GM21576 (cell line): Measurements from ENCODE around the gene ABCB4.
A peak's percentile ranks its signal among the peaks of the same experiment; 100 is the strongest.
"Not testable (repeated sequence)": the region's sequence is repeated elsewhere in the genome, so short reads cannot be mapped to it uniquely, and the experiment has no call there.

Source experiments
- ATAC-seq: cut with Tn5 transposase; IDR thresholded peaks from one replicate; pipeline ENCODE4 v1.9.1; 2021; ENCODE audit warnings: mild to moderate bottlenecking, moderate library complexity; ENCODE audit not compliant: unreplicated experiment

ABCB4 gene

DNA sequence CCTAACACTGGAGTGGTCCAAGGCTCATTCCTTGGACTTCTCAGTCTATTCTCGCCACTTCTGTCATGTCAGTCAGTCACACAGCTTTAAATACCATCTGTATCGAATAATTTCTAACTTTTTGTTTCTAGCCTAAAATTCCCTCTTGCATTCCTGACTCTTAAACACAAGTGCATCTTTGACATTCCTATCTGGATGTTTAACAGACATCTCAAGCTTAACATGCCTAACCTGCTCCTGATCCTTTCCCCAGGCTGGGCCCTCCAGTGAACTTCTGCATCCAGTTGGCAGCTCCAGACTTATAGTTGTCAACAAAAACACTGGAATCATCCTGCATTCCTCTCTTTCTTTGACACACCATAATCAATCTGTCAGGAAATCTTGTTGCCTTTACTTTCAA lies 4.5 kb upstream of the ABCB4 start:
- ATAC-seq = no peak

DNA sequence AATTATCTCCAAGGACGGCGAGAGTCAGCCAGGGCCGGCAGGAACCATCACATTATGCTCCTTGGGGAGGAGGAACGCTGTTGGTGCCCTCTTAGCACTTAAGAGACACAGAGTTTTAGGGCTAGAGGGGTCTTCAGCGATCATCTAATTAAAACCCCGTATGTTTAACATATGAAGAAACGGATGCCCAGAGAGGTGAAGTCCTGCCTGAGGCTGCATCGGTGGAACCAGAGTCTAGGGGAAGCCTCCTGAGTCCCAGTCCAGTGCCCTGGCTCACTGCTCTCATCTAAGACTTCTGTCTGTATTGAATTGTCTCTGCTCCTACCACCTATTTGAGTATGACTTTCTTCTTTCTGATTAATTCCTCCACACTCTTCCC lies 688 bp upstream of the ABCB4 start:
- ATAC-seq = no peak

DNA sequence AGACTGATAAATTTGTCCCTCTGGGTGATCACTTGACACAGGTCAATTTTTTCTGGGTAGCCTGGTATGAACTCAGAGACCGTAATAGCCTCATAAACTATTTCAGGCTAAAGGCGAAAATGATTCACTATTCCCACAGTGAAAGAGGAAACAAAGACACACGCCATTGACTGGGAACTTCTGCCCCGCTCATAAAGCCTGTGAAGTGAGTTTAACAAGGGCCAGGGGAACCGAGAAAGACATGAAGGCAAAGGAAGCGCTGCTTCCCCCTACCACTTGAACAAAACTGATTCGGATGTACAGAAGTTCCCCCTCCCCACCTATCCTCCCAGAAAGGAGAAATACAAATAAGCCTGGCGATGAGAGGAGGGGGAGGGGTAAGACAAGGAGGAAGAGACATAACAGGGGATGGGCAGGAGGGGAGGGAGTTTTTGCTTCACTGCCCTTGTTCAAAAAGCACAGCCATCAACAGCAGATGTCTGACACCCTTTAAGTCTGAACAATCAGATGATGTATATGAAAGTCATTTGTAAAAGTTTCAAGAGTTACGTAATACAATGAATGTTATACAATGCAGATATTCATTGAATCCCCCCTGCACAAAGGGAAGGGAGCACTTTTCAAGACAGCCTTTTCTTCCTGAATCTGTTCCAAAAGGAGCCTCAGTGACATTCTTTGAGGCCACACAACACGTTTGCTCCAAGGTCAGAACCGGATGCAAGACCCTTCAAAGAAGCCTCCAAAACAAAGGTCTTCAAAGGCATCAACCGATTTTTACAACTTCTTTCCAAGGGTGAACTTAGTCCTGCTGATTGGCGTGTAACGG lies 734 bp downstream of the ABCB4 start:
- ATAC-seq = peak; percentile 75

DNA sequence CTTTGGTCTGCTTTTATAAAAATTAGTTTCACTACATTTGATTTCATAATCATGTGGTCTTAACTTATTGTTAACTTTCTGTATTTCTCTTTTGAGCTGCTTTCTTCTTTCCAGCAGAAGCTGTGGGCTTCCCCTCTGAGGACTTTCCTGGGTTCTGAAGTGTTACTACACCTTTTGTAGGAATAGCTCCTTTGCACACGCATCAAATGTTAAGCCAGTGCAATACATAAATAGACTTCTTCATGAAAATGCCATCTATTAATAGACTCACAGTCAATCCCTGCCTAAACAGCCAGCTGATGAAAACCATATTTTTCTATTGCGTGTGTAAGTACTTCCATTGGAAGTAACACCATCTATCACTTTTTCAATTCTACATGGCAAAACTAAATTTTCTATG lies 1.5 kb downstream of the ABCB4 start:
- ATAC-seq = no peak

DNA sequence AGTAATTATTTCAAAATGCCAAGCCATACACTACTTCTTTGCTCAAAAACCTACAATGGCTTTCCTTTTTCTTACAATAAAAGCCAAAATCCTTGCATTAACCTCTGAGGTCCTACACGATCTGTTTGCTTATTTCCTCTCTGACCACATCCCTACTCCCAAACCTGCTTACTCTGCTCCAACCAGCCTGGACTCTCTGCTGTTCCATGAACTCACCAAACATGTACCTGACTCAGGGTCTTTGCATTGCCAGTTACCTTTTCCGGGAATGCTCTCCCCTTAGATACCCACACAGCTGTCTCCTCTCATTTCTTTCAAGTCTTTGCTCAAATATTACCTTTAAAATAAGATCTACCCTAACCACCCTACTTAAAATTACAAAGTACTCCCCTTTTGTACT lies 2.3 kb downstream of the ABCB4 start:
- no peak for ATAC-seq

DNA sequence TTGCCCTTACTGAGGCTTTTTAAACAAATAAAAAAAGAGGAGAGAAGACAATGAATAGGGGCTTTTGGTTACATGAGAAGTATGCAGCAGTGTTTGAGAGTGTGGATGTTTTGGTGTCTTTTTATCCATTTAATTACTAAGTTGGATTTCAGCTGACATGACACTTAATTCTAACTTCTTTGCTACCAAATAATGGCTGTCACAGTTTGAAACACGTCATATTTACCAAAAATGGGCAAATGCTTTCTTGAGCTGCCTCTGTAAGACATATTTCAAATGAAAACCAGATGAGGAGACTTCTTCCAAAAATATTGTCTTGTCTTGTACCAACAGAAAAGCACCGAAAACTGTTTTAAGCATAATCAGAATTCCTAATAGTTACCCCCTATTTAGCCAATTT lies 4.0 kb downstream of the ABCB4 start:
- no peak for ATAC-seq

DNA sequence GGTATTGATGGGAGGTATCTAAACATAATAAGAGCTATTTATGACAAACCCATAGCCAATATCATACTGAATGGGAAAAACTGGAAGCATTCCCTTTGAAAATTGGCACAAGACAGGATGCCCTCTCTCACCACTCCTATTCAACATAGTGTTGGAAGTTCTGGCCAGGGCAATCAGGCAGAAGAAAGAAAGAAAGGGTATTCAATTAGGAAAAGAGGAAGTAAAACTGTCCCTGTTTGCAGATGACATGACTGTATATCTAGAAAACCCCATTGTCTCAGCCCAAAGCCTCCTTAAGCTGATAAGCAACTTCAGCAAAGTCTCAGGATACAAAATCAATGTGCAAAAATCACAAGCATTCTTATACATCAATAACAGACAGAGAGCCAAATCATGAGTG lies 6.3 kb downstream of the ABCB4 start:
- not testable (repeated sequence) for ATAC-seq

DNA sequence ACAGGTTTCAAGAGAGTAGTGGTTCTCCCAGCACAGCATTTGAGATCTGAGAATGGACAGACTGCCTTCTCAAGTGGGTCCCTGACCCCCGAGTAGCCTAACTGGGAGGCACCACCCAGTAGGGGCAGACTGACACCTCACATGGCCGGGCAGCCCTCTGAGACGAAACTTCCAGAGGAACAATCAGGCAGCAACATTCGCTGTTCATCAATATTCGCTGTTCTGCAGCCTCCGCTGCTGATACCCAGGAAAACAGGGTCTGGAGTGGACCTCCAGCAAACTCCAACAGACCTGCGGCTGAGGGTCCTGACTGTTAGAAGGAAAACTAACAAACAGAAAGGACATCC lies 10.0 kb downstream of the ABCB4 start:
- ATAC-seq = not testable (repeated sequence)

DNA sequence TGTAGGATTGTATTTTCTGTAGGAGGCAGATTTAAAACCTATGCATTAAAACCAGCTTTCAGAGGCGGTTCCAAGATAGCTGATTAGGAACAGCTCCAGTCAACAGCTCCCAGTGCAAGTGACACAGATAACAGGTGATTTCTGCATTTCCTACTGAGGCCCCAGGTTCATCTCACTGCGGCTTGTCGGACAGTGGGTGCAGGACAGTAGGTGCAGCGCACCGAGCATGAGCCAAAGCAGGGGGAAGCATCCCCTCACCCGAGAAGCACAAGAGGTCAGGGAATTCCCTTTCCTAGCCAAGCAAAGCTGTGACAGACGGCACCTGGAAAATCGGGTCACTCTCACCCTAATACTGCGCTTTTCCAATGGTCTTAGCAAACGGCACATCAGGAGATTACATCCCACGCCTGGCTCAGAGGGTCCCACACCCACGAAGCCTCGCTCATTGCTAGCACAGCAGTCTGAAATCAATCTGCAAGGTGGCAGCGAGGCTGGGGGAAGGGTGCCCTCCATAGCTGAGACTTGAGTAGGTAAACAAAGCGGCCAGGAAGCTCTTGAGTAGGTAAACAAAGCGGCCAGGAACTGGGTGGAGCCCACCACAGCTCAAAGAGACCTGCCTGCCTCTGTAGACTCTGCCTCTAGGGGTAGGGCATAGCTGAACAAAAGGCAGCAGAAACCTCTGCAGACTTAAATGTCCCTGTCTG lies 10.5 kb downstream of the ABCB4 start:
- ATAC-seq = not testable (repeated sequence)

DNA sequence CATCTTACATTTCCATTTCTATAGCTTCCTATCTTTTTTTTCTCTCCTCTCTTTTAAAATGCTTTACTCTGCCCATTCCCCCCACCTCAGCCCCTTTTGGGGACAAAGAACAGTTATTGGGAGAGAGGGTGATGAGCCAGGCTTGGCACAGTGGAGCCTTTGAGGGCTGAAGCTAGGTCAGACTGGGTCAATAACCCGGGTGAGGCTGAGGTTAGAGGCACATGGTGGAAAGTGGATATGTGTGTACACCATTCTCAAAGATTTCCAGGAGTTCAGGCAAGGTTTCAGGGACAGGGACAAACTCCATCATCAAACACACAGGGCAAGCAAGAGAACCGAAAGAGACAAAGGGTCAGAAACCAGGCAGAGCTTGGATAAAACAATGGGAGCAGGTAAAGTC lies 11.5 kb downstream of the ABCB4 start:
- ATAC-seq = no peak

DNA sequence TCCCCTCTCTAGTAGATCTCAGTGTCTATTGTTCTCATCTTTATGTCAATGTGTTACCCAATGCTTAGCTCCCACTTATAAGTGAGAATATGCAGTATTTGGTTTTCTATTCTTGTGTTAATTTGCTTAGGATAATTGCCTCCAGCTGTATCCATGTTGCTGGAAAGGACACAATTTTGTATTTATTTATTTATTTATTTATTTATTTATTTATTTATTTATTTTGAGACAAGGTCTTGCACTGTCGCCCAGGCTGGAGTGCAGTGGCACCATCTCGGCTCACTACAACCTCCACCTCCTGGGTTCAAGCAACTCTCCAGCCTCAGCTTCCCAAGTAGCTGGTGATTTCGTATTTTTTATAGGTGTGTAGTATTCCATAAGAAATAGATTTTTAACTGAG lies 15.0 kb downstream of the ABCB4 start:
- not testable (repeated sequence) for ATAC-seq

DNA sequence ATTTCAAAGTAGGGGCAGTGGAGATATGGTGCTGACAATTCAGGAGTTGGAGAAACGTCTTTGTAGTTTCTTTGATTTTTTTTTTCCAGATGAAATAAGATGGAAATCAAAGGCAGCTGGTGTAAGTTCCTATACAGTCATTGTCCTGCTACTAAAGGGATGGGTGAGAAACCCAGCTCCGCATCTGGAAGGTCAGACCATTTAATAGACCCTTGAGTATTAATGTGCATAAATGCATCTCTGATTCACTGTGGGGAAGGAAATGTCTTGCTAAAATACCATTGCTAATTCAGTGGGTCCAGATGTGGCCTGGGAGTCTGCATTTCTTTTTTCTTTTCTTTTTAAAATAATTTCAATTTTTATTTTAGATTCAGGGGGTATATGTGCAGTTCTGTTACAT lies 15.5 kb downstream of the ABCB4 start:
- ATAC-seq = no peak

DNA sequence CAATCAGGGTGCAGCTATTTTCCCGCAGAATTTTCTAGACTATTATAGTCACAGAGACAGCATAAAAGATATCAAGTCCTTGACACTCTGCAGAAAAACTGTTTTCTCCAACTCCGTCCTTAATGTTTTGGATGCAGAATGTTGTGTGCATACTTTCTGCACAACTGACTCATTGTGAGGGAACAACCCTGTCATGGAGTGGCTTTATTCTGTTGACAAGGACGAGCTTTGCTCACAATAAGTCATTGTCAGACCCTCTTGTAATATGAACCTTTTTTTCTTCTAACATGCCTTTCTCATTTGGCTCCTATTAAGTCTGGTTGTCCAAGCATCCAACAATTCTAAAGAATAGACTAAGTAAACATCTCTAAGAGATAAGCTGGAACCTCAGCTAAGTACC lies 17.3 kb downstream of the ABCB4 start:
- no peak for ATAC-seq

DNA sequence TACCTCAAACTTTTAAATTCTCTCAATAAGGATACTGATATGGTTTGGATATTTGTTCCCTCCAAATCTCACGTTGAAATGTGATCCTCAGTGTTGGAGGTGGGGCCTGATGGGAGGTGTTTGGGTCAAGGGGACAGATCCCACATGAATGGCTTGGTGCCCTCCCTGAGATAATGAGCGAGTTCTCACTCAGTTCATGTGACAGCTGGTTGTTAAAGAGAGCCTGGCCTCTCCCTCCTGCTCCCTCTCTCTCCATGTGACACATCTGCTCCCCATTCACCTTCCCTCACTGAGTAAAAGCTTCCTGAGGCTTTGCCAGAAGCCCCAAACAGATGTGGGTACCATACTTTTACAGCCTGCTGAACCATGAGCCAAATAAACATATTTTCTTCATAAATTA lies 19.2 kb downstream of the ABCB4 start:
- no peak for ATAC-seq

DNA sequence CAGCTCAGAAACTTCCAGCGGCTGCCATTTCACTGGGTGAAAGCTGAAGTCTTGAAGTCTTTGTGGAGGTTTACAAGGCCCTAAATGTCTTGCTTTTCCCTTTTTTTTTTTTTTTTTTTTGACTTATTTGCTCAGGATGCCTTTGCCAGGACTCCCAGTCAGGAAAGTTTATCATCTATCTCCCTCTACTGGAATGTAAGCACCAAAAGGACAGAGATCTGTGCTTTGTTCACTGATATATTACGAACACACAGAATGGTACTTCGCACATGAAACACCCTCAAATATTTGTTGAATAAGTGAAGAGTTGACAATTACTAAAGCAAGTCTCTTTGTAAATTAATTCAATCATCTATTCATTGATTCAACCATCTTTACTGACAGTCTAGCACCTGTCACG lies 23.2 kb downstream of the ABCB4 start:
- no peak for ATAC-seq

DNA sequence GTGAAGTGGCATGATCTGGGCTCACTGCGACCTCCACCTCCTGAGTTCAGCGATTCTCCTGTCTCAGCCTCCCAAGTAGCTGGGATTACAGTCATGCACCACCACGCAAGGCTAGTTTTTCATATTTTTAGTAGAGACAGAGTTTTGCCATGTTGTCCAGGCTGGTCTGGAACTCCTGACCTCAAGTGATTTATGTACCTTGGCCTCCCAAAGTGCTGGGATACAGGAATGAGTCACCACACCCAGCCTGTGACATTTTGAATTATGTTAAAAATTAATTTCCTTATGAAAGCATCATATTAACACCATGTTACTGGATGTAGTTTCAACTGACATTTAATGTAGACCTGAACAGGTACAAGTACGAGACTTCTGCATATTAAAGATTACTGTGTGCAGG lies 24.3 kb downstream of the ABCB4 start:
- ATAC-seq = no peak

DNA sequence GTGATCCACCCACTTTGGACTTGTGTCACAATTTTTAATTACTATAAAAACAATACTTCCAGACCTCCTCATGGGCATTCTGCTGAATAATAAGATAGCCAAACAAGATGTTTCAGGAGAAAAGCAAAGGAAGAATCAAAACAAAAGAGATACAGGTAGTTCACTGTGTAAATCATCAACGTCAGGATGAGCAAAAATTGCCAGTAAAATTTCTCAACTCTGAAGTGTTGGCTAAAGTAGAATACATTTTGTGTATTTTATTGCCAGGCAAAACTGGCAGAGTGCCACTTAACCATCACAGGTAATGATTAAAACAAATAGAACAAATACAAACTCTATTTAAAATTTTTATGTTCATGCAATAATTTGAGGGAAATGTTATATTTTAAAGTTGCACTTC lies 24.8 kb downstream of the ABCB4 start:
- no peak for ATAC-seq

DNA sequence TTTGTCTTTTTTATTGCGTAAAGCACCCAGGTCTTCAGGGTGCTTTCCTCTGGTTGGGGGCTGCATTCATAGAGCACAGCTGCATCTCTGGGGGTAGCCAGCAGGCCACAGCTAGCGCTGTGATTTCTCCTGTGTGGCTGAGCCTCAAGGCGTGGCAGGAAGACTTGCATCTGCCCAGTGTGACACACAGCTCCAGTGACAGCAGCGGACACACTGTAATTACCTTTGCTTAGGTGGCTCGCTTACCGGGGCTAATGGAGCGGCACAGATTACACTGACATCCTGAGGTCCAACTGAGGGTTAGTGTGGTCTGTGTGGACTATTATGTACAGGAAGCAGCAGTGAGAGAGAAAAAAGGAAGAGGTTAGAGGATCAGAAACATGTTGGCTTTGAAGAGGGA lies 27.1 kb downstream of the ABCB4 start:
- ATAC-seq = no peak

DNA sequence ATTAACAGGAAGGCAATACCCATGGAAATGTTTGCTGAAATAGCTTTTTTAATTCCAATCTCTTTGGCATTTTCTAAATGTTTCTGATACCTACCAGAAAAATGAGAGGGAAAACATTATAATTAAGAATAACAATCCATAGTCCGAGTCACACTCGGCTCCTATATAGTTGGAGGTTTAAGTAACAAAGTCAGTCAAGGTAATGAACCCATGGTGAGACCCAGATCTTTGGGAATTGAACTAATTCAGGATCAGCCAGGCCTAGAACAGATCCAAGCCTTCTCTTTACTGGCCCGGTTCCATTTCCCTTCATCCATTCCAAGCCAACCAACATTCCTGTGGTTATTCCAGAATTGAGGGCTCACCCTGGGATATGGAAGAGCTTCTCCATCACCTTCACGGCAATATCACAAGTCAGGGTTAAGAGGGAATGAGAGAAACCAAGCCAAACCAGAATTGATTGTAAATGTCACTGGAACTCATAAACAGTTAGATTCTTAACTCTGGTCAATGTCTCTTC lies 28.3 kb downstream of the ABCB4 start:
- ATAC-seq = no peak

DNA sequence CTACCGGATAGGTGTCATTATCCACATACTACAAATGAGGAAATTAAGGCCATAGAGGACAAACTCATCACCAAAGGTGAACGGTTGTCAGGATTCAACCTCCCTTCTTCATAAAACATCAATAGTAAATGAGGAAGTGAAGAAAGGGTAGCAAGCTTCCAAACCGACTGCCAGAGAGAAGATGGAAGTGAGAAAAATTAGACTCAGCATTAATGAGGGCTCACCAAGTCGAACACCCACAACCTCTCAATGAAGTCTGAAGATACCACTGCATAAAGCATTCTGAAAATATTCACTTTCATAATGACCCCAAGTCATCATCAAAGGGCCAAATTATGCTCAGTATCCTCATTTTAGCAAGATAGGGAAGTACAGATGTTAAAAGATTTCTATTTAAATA lies 29.6 kb downstream of the ABCB4 start:
- peak; percentile 83 for ATAC-seq

DNA sequence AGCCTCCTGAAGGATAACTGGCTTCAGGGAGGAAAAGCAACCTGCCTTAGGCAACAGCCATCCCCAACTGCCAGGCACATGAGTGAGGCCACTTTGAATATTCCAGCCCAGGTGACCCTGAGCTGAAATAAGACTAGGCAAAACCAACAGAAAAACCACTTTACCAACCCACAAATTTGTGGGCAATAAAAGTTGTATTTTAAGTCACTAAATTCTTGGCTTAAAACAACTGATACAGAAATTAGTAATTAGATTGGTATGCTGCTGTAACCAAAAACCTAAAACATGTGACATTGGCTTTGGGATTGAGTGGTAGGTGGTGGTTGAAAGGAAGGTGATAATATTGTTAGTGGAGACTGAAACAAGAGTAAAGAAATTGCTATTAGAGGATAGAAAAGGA lies 39.9 kb downstream of the ABCB4 start:
- no peak for ATAC-seq

DNA sequence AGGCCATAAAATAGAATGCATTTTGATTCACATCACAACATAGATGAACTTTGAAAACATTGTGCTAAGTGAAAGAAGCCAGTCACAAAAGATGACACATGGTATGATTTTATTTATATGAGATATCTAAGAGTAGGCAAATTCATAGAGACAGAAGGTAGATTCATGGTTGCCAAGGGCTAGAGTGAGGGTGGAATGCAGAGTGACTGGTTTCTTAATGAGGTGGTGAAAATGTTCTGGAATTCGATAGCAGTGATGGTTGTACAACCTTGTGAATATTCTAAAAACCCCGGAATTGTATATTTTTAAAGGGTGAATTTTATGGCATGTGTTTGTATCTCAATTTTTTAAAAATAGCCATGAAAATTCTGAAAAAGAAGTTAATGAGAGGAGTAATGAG lies 42.9 kb downstream of the ABCB4 start:
- no peak for ATAC-seq
